Coronary artery (tissue), 2 donors: ENCODE measurements around the gene ILDR2.

Source experiments
- DNase-seq: peaks from one replicate; pipeline ENCODE4 v3.0.0-alpha.2; 2017; ENCODE audit warnings: low spot score
- H3K27ac ChIP-seq, 2 donors: fragments of 200-600 bp; sonication (generic); one replicate each; pipeline ENCODE4 v1.5.1; 2016 to 2019
- H3K4me3 ChIP-seq: fragments of 200-600 bp; sonication (generic); 2 replicates; pipeline ENCODE4 v1.5.1; 2016; ENCODE audit warnings: mild to moderate bottlenecking, moderate library complexity
- TF ChIP-seq, protein P1 (sequence below): fragments of 200-600 bp; sonication (generic); IDR thresholded peaks from one replicate; pipeline ENCODE4 v1.5.1; 2019; ENCODE audit warnings: antibody characterized with exemption

ILDR2 gene

GRCh38 chr1:166975361-166976129, at the start of gene ILDR2:
Gene ILDR2, minus strand, starts transcription at chr1:166975540. Its CDS starts 272 bp downstream, at chr1:166975268.
- TF ChIP-seq, protein P1, sequence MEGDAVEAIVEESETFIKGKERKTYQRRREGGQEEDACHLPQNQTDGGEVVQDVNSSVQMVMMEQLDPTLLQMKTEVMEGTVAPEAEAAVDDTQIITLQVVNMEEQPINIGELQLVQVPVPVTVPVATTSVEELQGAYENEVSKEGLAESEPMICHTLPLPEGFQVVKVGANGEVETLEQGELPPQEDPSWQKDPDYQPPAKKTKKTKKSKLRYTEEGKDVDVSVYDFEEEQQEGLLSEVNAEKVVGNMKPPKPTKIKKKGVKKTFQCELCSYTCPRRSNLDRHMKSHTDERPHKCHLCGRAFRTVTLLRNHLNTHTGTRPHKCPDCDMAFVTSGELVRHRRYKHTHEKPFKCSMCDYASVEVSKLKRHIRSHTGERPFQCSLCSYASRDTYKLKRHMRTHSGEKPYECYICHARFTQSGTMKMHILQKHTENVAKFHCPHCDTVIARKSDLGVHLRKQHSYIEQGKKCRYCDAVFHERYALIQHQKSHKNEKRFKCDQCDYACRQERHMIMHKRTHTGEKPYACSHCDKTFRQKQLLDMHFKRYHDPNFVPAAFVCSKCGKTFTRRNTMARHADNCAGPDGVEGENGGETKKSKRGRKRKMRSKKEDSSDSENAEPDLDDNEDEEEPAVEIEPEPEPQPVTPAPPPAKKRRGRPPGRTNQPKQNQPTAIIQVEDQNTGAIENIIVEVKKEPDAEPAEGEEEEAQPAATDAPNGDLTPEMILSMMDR = no peak
- no peak for DNase-seq
- Histone ChIP-seq H3K27ac (peak within 1 kb of the TSS; percentile 41 to 44), H3K4me3 (peak within 1 kb of the TSS; percentile 92)

DNA sequence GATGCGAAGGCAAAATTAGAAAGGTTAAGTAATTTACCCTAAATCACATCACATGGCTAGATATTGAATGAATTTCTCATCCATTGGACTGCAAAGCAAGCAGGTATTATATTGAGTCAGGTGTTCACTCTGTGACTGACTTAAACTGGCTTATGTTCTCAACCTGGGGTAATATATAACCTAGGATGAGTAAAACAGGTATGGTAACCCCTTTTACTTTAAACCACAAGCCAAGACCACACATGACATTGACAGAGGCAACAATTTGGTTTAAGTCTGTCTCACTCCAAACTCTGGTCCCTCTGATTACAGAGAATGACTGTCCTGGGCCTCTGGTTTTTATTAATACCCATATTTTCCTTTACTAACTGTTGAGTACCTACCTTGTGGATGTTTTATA, 47.0 kb upstream of the ILDR2 start:
- Histone ChIP-seq H3K4me3 (no peak overlapping the region), H3K27ac (no peak overlapping the region)
- TF ChIP-seq, protein P1 = no peak
- no peak for DNase-seq

DNA sequence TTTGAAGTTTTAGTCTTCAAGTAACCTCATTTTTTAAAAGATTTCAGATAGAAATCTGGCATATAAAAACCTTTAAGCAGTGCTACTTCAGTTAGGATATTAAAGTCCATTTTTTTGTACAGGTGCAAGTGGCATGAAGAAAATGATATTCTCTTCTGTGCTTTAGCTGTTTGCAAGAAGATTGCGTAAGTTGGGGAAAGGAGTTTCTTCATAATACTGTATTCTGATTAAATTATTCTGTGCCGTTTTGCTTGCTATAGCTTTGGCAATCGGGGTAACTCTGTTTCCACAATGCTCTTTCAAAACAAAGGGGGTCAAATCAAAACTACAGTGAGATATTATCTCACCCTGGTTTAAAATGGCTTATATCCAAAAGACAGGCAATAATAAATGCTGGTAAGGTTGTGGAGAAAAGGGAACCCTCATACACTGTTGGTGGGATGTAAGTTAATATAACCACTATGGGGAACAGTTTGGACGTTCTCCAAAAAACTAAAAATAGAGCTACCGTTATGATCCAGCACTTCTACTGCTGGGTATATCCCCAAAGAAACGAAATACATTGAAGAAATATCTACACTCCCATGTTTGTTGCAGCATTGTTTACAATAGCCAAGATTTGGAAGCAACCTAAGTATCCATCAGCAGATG, 40.9 kb upstream of the ILDR2 start:
- TF ChIP-seq, protein P1 = no peak
- Histone ChIP-seq H3K27ac (no peak overlapping the region), H3K4me3 (no peak overlapping the region)
- DNase-seq = no peak

GRCh38 chr1:167013108-167013929, 38.0 kb upstream of the ILDR2 start:
- TF ChIP-seq, protein P1 = no peak
- Histone ChIP-seq H3K4me3 (no peak overlapping the region), H3K27ac (no peak overlapping the region)
- no peak for DNase-seq

DNA sequence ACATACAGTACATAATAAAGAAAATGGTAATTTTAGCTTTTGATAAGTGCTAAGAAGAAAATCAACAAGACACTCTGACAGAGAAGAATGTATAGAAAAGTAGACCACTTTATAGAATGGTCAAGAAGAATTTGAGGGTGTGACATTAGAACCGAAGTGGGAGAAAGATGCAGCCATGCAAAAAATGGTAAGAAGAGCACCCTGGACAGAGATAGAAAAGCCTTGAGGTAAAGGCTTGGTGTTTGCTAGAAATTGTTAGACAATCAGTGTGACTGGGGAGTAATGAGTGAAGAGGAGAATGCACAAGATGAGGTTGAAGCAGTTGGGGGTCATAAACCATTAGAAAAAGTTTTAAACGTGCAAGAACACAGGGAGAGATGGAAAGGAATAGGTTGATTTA, 37.2 kb upstream of the ILDR2 start:
- no peak overlapping the region for H3K27ac ChIP-seq
- no peak for DNase-seq
- TF ChIP-seq, protein P1 = no peak
- H3K4me3 ChIP-seq = no peak overlapping the region

GRCh38 chr1:167011560-167012191, 36.3 kb upstream of the ILDR2 start:
- Histone ChIP-seq H3K4me3 (no peak overlapping the region), H3K27ac (no peak overlapping the region)
- TF ChIP-seq, protein P1 = no peak
- DNase-seq = no peak
